ENCODE results near the gene LTA. TPM values are rescaled to one million over a fixed set of nuclear protein-coding genes. Genes with fewer than 3 reads are reported as not detected.

LTA gene
- total RNA-seq, 1 experiment from 2014 or later, result 0.72 TPM

DNA sequence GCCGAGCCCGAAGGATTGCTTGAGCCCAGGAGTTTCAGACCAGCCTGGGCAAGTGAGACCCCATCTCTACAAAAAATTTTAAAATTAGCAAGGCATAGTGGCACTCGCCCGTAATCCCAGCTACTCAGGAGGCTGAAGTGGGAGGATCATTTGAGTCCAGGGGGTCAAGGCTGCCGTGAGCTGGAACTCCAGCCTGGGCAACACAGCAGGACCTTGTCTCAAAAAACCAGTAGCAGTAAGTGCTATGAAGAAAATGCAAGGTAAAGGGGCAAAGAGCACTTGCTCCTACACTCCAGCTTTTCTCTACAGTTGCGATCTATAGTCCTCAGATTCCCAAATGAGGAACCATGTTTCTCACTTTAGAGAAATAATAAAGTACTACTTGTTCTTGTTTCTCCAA lies 28.4 kb upstream of the LTA start:
- Histone ChIP-seq H3K27ac (ENCODE audit: low read length) (no peak overlapping the region; the same call in 1 of the 2 replicates), H3K27me3 (ENCODE audit: control insufficient read depth, insufficient read depth, low read length) (no peaks in the 10 kb centered on the region), H3K9me3 (ENCODE audit: control insufficient read depth, insufficient read depth, low read depth, low read length) (no peaks in the 10 kb centered on the region), H3K36me3 (ENCODE audit: control insufficient read depth, insufficient read depth, low read length) (peaks cover 11% of the 10 kb centered on the region), H3K4me1 (ENCODE audit: control insufficient read depth, insufficient read depth, low read length) (peaks cover 23% of the 10 kb centered on the region), H3K4me3 (ENCODE audit: low read depth in 2 of 2, low read length in 2 of 2) (no peak overlapping the region)
- no TSS peak for BruUV-seq (replicated peaks)
- intact Hi-C loops (cut with micrococcal nuclease; ENCODE audit: unreplicated experiment) (no loop called here), in situ Hi-C loops (cut with HindIII; ENCODE audit: low pct_unique_long_range_greater_than_20kb, low sequenced_read_pairs) (no loop called here)
- ATAC-seq (no peak), DNase-seq (ENCODE audit: low read depth, low spot score) (no peak)
- TF ChIP-seq, protein P1, sequence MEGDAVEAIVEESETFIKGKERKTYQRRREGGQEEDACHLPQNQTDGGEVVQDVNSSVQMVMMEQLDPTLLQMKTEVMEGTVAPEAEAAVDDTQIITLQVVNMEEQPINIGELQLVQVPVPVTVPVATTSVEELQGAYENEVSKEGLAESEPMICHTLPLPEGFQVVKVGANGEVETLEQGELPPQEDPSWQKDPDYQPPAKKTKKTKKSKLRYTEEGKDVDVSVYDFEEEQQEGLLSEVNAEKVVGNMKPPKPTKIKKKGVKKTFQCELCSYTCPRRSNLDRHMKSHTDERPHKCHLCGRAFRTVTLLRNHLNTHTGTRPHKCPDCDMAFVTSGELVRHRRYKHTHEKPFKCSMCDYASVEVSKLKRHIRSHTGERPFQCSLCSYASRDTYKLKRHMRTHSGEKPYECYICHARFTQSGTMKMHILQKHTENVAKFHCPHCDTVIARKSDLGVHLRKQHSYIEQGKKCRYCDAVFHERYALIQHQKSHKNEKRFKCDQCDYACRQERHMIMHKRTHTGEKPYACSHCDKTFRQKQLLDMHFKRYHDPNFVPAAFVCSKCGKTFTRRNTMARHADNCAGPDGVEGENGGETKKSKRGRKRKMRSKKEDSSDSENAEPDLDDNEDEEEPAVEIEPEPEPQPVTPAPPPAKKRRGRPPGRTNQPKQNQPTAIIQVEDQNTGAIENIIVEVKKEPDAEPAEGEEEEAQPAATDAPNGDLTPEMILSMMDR (IDR thresholded peaks at IDR 0.05), result no peak
- TF ChIP-seq POLR2AphosphoS5 (IDR thresholded peaks at IDR 0.05; ENCODE audit: low read depth, low read length) (no peak), SIN3A (IDR thresholded peaks at IDR 0.05; ENCODE audit: borderline replicate concordance, insufficient read depth, low read depth, low read length) (no peak), TCF7L2 (IDR thresholded peaks at IDR 0.05; ENCODE audit: low read depth, low read length) (no peak)
- TF ChIP-seq, protein P2, sequence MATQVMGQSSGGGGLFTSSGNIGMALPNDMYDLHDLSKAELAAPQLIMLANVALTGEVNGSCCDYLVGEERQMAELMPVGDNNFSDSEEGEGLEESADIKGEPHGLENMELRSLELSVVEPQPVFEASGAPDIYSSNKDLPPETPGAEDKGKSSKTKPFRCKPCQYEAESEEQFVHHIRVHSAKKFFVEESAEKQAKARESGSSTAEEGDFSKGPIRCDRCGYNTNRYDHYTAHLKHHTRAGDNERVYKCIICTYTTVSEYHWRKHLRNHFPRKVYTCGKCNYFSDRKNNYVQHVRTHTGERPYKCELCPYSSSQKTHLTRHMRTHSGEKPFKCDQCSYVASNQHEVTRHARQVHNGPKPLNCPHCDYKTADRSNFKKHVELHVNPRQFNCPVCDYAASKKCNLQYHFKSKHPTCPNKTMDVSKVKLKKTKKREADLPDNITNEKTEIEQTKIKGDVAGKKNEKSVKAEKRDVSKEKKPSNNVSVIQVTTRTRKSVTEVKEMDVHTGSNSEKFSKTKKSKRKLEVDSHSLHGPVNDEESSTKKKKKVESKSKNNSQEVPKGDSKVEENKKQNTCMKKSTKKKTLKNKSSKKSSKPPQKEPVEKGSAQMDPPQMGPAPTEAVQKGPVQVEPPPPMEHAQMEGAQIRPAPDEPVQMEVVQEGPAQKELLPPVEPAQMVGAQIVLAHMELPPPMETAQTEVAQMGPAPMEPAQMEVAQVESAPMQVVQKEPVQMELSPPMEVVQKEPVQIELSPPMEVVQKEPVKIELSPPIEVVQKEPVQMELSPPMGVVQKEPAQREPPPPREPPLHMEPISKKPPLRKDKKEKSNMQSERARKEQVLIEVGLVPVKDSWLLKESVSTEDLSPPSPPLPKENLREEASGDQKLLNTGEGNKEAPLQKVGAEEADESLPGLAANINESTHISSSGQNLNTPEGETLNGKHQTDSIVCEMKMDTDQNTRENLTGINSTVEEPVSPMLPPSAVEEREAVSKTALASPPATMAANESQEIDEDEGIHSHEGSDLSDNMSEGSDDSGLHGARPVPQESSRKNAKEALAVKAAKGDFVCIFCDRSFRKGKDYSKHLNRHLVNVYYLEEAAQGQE (IDR thresholded peaks at IDR 0.05; ENCODE audit: insufficient read depth in 1 of 2, low read depth in 2 of 2, low read length in 1 of 2), result no peak
- POLR2A ChIA-PET, result interaction anchor here (1.0 kb wide), 1 partner anchor 49 kb away, joined by 3 read pairs; no protein-coding TSS in a partner anchor
- CTCF ChIA-PET, result no interaction called here

DNA sequence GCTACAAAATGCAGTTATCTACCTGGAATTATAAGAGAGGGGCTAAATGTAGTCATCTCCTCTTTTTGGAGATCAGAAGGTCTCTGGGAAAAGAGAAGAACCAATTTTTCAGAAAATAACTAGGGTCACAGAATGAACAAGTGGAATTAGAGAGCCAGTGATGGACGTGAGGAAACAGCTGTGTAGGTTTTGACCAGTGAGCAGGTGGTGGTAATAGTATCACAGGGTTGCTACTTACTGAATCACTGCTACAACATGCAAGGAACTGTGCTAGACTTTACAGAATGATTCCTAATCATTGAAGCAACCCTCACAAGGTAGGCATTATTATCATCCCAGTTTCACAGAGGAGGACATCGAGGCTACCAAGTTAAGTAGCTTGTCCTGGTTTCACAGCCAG lies 27.4 kb upstream of the LTA start:
- CTCF ChIA-PET, result interaction anchor here (0.6 to 4.2 kb wide), 2 partner anchors 53 to 54 kb away, joined by 4 to 37 read pairs; no protein-coding TSS in a partner anchor
- Histone ChIP-seq H3K27ac (ENCODE audit: low read length) (no peak overlapping the region), H3K4me1 (ENCODE audit: control insufficient read depth, insufficient read depth, low read length) (peaks cover 14% of the 10 kb centered on the region), H3K36me3 (ENCODE audit: control insufficient read depth, insufficient read depth, low read length) (peaks cover 6% of the 10 kb centered on the region), H3K9me3 (ENCODE audit: control insufficient read depth, insufficient read depth, low read depth, low read length) (no peaks in the 10 kb centered on the region), H3K27me3 (ENCODE audit: control insufficient read depth, insufficient read depth, low read length) (no peaks in the 10 kb centered on the region), H3K4me3 (ENCODE audit: low read depth in 2 of 2, low read length in 2 of 2) (no peak overlapping the region)
- no TSS peak for BruUV-seq (replicated peaks)
- in situ Hi-C loops (cut with HindIII; ENCODE audit: low pct_unique_long_range_greater_than_20kb, low sequenced_read_pairs), result no loop called here
- TF ChIP-seq, protein P1 (IDR thresholded peaks at IDR 0.05), result no peak
- no peak for TF ChIP-seq SIN3A (IDR thresholded peaks at IDR 0.05; ENCODE audit: borderline replicate concordance, insufficient read depth, low read depth, low read length)
- POLR2A ChIA-PET, result interaction anchor here (1.0 kb wide), 1 partner anchor 50 kb away, joined by 3 read pairs; no protein-coding TSS in a partner anchor
- DNase-seq (ENCODE audit: low read depth, low spot score) (no peak), ATAC-seq (no peak)
- intact Hi-C loops (cut with micrococcal nuclease; ENCODE audit: unreplicated experiment), result no loop called here

Data from Panc1 (cell line).